Mesenteric fat pad (tissue), 1 donor: ENCODE measurements around the gene ZMIZ1. TPM values are rescaled to one million over a fixed set of nuclear protein-coding genes. Genes with fewer than 3 reads are reported as not detected.

ENCODE experiments used
- DNase-seq: peaks from one replicate; pipeline ENCODE4 v3.0.0-alpha.2; 2020; ENCODE audit warnings: low spot score
- total RNA-seq: library from RNA; stranded (reverse); fragmentation: NEBNext Ultra II Directional; extraction: Animal tissue kit (Norgen Biotek cat#: 25700); gene quantifications from one replicate; pipeline ENCODE4 v1.2.1, GENCODE V29; 2021
- donor health status: DM: yes; HTN: yes; CAD: no.

The ZMIZ1 gene
- total RNA-seq, 1 donor from 2014 or later: 81.1 TPM

DNA sequence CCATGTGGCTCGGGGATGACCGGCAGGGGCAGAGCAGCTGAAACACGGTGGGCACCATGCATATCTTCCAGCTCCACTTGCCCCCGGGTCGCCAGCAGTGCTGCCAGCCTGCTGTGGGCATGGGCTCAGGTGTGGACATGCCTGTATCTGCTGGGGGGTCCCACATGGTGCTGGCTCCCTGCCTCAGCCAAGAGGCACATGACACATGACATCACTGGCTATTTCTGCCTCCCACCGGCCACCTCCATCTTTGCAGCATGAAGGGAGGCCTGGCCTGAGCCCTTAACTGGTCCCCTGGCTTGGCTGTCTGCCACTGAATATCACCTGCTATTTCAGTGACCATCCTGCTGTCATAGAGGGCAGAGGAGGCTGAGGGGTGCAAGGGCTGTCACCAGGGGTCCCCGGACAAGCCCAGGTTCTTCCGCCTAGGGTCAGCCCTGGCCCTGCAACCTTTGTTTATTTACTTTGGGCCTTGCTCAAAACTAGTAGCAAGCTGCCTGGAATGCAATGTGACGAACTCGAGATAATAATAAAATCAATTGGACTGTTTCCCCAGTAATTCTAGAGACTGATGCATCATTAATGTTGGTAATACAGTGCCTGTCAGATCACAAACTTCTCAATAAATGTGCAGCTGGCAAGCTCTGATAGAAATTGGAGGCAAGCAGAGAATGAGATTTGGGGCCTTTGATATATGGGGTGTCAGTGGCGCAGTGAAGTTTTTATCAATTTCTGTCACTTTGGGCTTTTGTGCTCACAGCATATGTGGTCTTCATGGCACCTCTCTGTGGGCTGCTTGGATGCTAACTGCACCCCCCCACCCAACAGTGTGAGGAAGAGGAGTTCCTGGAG lies 28.5 kb downstream of the ZMIZ1 start:
- no peak for DNase-seq

- no peak for DNase-seq
Observed at GRCh38 chr10:79098061-79098460, 29.3 kb downstream of the ZMIZ1 start.

- DNase-seq: no peak
Observed at GRCh38 chr10:79098596-79099015, 29.8 kb downstream of the ZMIZ1 start.

- no peak for DNase-seq
Observed at GRCh38 chr10:79099898-79100448, 31.2 kb downstream of the ZMIZ1 start.

DNA sequence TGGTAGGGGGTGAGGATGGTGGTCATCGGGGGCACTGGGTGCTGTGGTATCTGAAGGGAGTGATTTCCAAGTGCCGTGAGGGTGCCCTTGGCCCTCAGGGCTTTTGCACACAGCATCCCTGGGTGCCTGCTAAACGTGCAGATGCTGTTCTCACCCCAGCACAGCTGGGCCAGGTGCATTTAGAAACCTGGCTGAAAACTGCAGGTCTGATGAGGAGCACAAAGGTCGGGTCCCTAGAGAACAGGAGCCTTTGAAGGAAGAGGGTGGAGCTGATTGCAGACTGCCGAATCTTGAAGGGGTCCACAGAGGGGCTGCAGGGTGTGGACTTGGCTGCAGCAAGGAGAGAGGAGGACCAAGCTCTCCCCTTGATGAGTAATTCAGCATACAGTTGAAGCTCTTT lies 32.0 kb downstream of the ZMIZ1 start:
- no peak for DNase-seq

GRCh38 chr10:79101560-79102497 lies 33.1 kb downstream of the ZMIZ1 start:
- no peak for DNase-seq

- no peak for DNase-seq
Observed at GRCh38 chr10:79102498-79102874, 33.7 kb downstream of the ZMIZ1 start.

GRCh38 chr10:79103129-79103528 lies 34.4 kb downstream of the ZMIZ1 start:
- DNase-seq: no peak

- no peak for DNase-seq
Observed at GRCh38 chr10:79103585-79103984, 34.8 kb downstream of the ZMIZ1 start.

GRCh38 chr10:79105150-79105739 lies 36.5 kb downstream of the ZMIZ1 start:
- no peak for DNase-seq

DNA sequence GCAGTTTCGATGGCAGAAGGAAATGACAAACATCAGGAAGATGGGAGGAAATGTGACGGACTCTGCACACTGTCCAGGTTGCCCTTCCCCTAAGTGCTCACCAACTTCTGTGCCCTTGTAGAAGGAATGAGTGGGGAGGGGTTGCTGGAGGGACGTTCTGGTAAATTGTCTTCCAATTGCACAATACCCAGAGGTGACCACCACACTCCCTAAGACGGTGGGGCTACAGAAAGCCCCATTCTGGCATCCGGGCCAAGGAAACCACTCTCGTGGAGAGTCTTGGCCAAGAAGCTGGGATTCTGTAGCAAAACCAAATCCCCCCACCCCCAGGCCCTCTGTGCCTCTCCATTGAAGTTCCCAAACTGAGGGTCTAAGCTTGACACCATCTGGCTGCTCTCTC lies 37.1 kb downstream of the ZMIZ1 start:
- no peak for DNase-seq

- DNase-seq: no peak
Observed at GRCh38 chr10:79106256-79107050, 37.7 kb downstream of the ZMIZ1 start.

- DNase-seq: no peak
Observed at GRCh38 chr10:79107736-79108264, 39.0 kb downstream of the ZMIZ1 start.

DNA sequence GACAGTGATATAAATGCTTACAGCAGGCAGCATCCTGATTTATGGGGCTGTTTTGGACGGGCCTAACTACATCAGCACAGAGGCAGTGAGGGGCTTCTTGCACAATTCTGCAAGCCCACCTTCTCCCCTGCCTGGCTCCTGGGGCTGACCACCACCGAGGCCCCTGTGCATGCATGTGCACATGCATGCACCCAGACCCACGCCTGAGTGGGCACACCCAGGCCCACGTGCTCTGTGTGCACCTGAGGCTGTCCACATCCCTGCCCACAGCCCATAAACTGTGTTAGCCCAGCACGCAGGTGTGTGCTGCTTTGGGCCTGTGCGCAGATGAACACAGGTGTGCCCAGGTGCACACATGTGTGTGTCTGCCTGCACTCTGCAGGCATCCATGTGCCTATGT lies 40.0 kb downstream of the ZMIZ1 start:
- DNase-seq: no peak

GRCh38 chr10:79111427-79111826 lies 42.7 kb downstream of the ZMIZ1 start:
- no peak for DNase-seq

- DNase-seq: no peak
Observed at GRCh38 chr10:79111846-79112614, 43.3 kb downstream of the ZMIZ1 start.

- DNase-seq: no peak
Observed at GRCh38 chr10:79112881-79113431, 44.2 kb downstream of the ZMIZ1 start.

- no peak for DNase-seq
Observed at GRCh38 chr10:79113827-79114226, 45.1 kb downstream of the ZMIZ1 start.

DNA sequence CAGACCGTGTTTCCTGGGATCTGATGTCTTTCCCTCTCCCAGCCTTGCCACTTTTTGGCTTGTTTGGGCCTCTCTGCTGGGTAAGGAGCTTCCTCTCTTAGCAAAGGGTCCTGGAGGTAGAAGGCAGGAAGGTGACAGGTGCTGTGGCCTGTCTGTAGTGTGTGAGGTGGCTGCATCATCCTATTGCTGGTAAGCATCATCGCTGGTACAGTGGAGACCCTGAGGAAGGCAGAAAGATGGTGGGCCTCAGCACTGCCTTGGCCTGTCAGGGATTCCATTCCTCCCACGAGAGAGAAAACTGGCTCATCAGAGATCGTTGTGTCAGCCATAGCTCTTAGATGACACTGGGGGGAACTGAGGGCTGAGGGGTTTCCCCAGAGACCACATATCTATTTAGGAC lies 46.5 kb downstream of the ZMIZ1 start:
- no peak for DNase-seq
